GM18519 (cell line): ENCODE data around the gene AEBP2.

Experiments used
- ATAC-seq: cut with Tn5 transposase; IDR thresholded peaks from one replicate; pipeline ENCODE4 v1.9.1; 2021; ENCODE audit warnings: mild to moderate bottlenecking, moderate library complexity; ENCODE audit not compliant: unreplicated experiment, low FRiP score

AEBP2 gene

DNA sequence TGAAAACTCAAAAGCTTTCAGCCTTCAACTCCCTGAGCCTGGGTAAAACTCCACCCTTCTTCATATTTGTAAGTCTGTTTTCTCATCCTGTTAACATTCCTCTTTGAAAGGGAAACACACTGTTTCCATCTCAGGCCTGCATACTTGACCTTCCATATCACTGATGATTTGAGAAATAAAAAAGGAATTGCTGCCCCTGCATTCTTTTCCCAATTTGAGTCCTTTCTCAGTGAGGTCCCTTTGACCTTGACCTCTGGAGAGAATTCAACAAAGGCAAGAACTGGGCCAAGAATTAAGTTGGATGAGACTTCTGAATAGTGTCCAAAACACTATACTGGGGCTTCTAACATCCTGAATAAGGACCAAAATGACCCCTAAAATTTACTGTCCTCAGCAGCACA is 108.0 kb downstream of the AEBP2 start:
- ATAC-seq = no peak

DNA sequence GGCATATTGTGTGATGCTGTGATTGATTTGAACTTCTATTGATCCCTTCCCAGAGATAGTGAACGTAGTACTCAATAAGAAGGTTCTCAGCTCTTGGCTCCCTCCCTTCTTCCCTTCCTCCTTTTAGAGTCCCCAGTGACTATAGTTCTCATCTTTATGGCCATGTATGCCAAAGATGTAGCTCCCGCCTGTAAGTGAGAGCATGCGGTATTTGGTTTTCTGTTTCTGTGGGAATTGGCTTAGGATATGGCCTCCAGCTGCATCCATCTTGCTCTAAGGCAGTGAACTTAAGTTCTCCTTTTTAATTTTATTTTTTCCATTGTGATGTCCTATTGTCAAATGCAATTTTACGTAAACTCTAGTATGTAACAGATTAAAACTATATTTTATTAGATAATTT is 109.5 kb downstream of the AEBP2 start:
- no peak for ATAC-seq

DNA sequence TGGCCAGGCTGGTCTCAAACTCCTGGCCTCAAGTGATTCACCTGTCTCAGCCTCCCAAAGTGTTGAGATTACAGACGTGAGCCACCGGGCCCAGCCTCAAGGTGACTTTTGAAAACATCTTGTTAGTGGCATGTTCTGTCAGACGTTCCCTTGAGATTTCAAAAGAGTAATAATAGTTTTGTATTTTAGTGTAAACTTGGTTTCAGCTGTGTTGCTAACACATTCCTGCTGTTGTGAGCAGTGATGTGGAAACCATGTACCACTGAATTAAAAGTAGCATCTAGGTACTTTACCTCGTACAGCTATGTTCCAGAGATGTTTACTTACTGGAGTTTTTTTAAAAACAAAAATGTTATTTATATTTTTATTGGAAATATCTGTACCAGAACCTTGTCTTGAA is 111.3 kb downstream of the AEBP2 start:
- ATAC-seq = peak; percentile 43

DNA sequence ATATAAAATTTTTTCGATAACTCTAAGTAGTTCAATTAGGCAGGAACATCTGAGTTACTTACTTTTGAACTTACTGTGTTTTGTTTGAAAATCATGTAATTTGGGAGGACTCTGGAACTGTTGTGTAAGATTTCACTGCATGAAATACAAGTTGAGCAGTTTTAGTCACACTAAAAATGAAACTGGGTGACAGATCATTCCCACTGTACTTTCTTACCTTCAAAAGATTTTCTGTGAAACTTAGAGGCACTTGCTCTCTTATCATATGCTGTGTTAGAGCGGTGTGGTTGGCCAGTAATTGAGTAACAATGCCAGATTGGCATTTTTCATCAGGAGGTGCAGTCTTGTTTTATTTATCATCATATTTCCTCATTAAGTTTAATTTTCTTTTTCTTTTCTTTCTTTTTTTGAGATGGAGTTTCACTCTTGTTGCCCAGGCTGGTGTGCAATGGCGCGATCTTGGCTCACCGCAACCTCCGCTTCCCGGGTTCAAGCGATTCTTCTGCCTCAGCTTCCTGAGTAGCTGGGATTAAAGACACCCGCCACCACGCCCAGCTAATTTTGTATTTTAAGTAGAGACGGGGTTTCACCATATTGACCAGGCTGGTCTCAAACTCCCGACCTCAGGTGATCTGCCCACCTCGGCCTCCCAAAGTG is 113.3 kb downstream of the AEBP2 start:
- ATAC-seq = peak; percentile 88

DNA sequence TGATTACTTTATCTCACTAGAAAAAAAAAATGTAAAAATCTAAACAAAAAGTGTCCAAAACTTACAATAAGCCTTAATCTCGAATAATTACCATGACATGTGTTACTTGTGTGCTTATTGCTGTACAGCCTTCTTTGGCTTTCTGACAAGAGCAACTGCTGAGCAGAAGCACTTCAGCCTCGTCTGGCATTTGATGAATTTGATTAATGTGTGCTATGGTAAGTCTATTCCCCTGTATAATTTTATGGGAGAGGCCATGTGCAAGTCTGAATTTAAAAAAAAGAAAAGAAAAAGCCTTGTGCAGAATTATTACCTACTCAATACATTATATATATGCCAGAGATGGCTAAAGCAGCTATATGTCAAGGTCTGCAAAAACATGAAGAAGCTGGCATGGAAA is 113.9 kb downstream of the AEBP2 start:
- ATAC-seq = no peak

DNA sequence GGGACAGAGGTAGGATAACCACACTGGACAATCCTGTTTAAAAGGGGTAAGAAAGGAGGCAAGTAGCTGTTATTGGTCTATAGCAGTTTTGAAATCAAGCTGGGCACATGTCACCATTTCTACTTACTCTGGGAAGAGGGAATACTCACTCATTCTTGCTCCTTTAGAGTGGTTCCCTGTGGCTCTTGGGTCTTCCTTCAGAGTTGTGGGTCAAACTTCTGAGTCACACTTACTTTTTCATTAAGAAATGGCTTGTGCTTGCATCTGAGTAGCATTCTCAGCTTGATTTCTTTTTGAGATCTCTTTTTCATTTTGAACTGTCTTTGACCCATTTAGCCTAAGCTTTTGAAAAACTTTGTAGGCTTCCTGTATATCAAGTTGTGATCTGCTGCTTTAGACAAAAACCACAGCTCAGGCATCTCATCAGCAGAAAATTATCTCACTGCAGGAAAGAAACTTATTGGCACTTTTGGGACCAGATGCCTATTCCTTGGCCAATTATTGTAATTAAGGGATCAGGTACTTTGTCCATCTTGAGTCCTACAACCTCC is 122.2 kb downstream of the AEBP2 start:
- ATAC-seq = no peak
